Osteocyte (in vitro differentiated cells): ENCODE data around the gene OLFM4. TPM values are rescaled to one million over a fixed set of nuclear protein-coding genes. Genes with fewer than 3 reads are reported as not detected.

ENCODE experiments used
- DNase-seq: peaks from one replicate; pipeline ENCODE4 v3.0.0; 2021; ENCODE audit warnings: mixed read lengths; ENCODE audit not compliant: unreplicated experiment; ENCODE audit errors: extremely low spot score
- H3K27ac Mint-ChIP-seq: one replicate; pipeline ENCODE4 v1.8.0; 2021; ENCODE audit warnings: mild to moderate bottlenecking, mixed read lengths; ENCODE audit not compliant: unreplicated experiment
- H3K27me3 Mint-ChIP-seq: one replicate; pipeline ENCODE4 v1.8.0; 2021; ENCODE audit warnings: mixed read lengths; ENCODE audit not compliant: unreplicated experiment
- H3K36me3 Mint-ChIP-seq: one replicate; pipeline ENCODE4 v1.8.0; 2021; ENCODE audit warnings: mixed read lengths; ENCODE audit not compliant: unreplicated experiment
- H3K4me1 Mint-ChIP-seq: one replicate; pipeline ENCODE4 v1.8.0; 2021; ENCODE audit warnings: mixed read lengths; ENCODE audit not compliant: unreplicated experiment
- H3K4me3 Mint-ChIP-seq: one replicate; pipeline ENCODE4 v1.8.0; 2021; ENCODE audit warnings: mild to moderate bottlenecking, moderate library complexity, mixed read lengths; ENCODE audit not compliant: unreplicated experiment
- H3K9me3 Mint-ChIP-seq: one replicate; pipeline ENCODE4 v1.8.0; 2021; ENCODE audit warnings: mixed read lengths; ENCODE audit not compliant: unreplicated experiment
- CTCF ChIP-seq: fragments of 200-600 bp; sonication (generic); IDR thresholded peaks from 2 replicates; pipeline ENCODE4 v1.5.0; 2021; ENCODE audit warnings: antibody characterized with exemption, mild to moderate bottlenecking, moderate library complexity
- total RNA-seq: library from RNA; stranded (reverse); gene quantifications from 2 replicates; pipeline ENCODE4 v1.2.1, GENCODE V29; 2021

Gene OLFM4
- total RNA-seq, 1 donor from 2014 or later = not detected

GRCh38 chr13:53074114-53074513, 45.5 kb downstream of the OLFM4 start:
- Mint-ChIP-seq H3K36me3 (no peaks in the 10 kb centered on the region), H3K27ac (no peak overlapping the region), H3K4me1 (no peaks in the 10 kb centered on the region), H3K9me3 (peaks cover 32% of the 10 kb centered on the region), H3K27me3 (no peaks in the 10 kb centered on the region), H3K4me3 (no peak overlapping the region)
- no peak for DNase-seq
- TF ChIP-seq CTCF = no peak

GRCh38 chr13:53075356-53076041, 46.9 kb downstream of the OLFM4 start:
- H3K9me3 Mint-ChIP-seq = peaks cover 40% of the 10 kb centered on the region
- DNase-seq = no peak
- no peaks in the 10 kb centered on the region for H3K27me3 Mint-ChIP-seq
- TF ChIP-seq CTCF = no peak
- no peaks in the 10 kb centered on the region for H3K36me3 Mint-ChIP-seq
- no peaks in the 10 kb centered on the region for H3K4me1 Mint-ChIP-seq
- H3K27ac Mint-ChIP-seq = no peak overlapping the region
- no peak overlapping the region for H3K4me3 Mint-ChIP-seq

DNA sequence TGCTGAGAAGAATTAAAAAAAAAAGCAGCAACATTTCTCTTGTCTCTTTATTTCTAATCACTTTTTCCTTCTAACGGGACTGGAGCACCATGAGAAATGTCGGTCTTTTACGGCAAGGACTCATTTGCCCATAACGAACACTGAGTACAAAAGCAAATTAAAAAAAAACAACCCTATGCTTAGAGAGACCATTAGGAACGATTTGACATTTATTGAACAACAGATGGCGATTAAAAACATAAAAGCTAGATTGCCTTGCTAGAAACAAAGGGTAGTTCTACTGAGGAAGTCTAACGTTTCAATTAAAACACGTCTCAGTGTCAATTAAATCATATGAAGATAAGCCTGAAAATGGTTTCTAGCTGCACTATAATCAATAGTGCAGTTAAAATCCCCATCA, 51.1 kb downstream of the OLFM4 start:
- TF ChIP-seq CTCF = no peak
- Mint-ChIP-seq H3K27me3 (no peaks in the 10 kb centered on the region), H3K4me1 (no peaks in the 10 kb centered on the region), H3K4me3 (no peak overlapping the region), H3K36me3 (no peaks in the 10 kb centered on the region), H3K9me3 (peaks cover 46% of the 10 kb centered on the region), H3K27ac (no peak overlapping the region)
- no peak for DNase-seq

DNA sequence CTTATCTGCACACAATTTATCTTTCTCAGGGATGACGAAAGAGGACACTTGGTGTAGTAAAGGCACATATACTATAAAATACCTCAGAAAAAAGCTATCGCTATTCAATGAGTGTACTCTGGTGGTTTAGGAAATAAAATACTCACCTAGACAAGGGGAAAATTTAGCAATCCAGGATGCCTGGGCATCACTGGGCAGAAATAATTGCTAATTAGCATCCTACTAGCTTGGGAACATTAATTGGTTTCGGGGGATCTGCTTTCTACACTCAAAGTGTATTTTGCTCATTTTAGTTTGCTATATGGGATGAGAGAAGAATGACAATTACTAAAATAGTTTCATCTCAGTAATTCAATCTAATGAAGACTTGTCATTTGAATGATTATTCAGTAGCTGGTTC, 60.3 kb downstream of the OLFM4 start:
- Mint-ChIP-seq H3K4me1 (no peaks in the 10 kb centered on the region), H3K27ac (no peak overlapping the region), H3K27me3 (no peaks in the 10 kb centered on the region), H3K4me3 (no peak overlapping the region), H3K9me3 (peaks cover 17% of the 10 kb centered on the region), H3K36me3 (no peaks in the 10 kb centered on the region)
- no peak for DNase-seq
- TF ChIP-seq CTCF = no peak

DNA sequence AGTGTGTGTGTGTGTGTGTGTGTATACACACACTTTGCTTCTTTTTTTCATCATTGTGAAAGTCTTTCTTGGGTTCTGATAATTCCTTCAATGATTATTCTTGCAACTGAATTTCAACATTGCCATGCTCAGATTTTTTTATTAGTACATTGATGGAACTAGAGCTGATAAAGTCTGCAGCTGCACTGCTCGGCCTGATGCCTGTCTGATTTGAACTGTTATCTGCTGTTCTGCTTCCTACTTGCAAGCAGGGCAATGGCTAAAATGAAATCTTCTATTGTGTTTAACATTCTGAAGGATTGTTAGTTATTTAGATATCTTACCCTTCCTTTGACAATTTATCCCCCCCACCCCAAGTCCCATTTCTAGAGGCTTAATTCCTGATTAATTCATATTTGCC, 61.3 kb downstream of the OLFM4 start:
- TF ChIP-seq CTCF = no peak
- Mint-ChIP-seq H3K36me3 (no peaks in the 10 kb centered on the region), H3K27ac (no peak overlapping the region)

More for the DNA sequence above, 61.3 kb downstream of the OLFM4 start:
- no peak for DNase-seq
- no peaks in the 10 kb centered on the region for H3K4me1 Mint-ChIP-seq
- H3K9me3 Mint-ChIP-seq = peaks cover 17% of the 10 kb centered on the region
- H3K27me3 Mint-ChIP-seq = no peaks in the 10 kb centered on the region
- H3K4me3 Mint-ChIP-seq = no peak overlapping the region
